Epithelial cell of esophagus (primary cell): ENCODE measurements around the gene TRIO.

Experiments used
- DNase-seq: peaks from one replicate; pipeline ENCODE4 v3.0.0; 2010; ENCODE audit warnings: low read depth
- H3K4me3 ChIP-seq: 2 replicates; pipeline ENCODE4 v1.5.1; 2011; ENCODE audit warnings: mild to moderate bottlenecking, low read length, control low read depth
- CTCF ChIP-seq: IDR thresholded peaks from 2 replicates; pipeline ENCODE4 v1.5.1; 2011; ENCODE audit warnings: low read depth, mild to moderate bottlenecking, low read length, control low read depth, inconsistent platforms; ENCODE audit not compliant: insufficient read depth; ENCODE audit errors: missing control alignments

TRIO gene

DNA sequence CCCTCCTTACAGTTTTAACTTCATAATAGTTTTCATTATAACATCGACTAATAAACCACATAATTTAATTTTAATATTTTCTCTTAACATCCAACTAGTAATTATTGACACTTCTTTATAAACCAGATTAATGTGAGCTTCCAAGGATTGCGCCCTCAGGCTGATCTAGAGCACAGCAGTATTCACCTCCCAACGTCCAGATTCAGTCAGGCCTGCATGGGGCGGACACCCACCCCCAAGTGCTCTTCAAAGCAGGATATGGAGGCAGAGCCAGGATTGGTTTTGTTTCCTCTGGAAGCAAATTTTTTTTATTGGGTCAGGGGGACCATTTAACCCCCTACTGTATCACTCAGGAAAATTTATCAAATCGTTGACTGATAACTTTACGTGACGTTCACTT is 215.4 kb downstream of the TRIO start:
- no peak overlapping the region for H3K4me3 ChIP-seq
- no peak for TF ChIP-seq CTCF
- no peak for DNase-seq

- TF ChIP-seq CTCF = no peak
- no peak overlapping the region for H3K4me3 ChIP-seq
- no peak for DNase-seq
Measured at GRCh38 chr5:14359069-14360043, 216.2 kb downstream of the TRIO start.

GRCh38 chr5:14362491-14362890 is 219.3 kb downstream of the TRIO start:
- DNase-seq = no peak
- no peak overlapping the region for H3K4me3 ChIP-seq
- TF ChIP-seq CTCF = no peak

DNA sequence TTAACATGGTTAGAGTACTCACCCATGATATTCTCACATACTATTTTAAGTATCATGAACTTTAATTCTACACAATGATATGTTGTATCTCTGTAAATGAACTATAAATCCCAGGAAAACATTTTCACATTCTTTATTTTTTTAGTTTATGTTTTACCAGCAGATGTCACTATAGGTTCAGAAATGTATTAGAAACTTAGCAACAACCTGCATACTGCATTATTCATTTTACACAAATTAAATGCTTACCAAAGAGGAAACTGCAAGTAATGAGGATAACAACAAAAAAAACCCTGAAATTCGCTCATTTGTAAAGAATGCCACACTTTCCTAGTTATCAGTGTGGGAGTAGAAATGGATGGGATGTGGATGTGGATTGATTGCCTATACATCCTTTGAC is 221.0 kb downstream of the TRIO start:
- no peak overlapping the region for H3K4me3 ChIP-seq
- TF ChIP-seq CTCF = no peak
- DNase-seq = no peak

DNA sequence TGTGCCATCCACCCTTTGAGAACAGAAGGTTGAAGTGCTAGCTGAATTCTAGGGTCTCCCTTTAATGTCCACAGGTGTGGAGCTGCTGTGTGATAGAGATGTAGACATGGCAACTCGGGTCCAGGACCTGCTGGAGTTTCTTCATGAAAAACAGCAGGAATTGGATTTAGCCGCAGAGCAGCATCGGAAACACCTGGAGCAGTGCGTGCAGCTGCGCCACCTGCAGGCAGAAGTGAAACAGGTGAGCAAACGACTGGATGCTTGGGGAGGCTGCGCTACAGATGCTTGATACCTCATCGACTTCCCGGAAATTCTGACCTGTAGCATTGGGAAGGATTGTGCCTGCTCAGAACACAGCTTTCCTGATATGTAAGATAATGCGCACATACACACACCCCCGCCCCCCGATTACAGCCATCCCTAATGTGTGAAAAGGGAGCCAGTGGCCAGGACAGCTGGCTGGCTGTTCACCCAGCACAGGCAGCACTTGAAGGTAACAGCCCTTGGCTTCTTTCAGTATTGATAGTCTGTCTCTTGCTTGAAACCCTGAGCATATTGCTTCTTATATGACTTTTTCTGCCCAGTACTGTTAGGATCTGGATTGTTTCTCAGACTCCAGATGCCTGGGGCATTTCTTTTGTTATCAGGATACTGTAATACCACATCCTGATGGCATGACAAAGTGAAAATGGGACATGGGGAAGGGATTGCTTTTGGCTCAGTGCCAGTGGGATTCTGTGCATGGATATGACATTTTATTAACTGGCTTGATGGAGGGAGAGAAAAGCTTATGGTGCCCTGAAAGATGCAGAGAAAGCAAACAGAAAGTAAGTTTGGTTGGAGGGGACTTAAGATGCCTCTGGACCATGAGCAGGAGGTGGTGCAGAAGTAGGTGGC is 221.7 kb downstream of the TRIO start:
- peak; percentile 89 for TF ChIP-seq CTCF
- H3K4me3 ChIP-seq = no peak overlapping the region
- peak; percentile 63 for DNase-seq

- no peak for TF ChIP-seq CTCF
- no peak overlapping the region for H3K4me3 ChIP-seq
- DNase-seq = no peak
Measured at GRCh38 chr5:14365831-14366430, 222.8 kb downstream of the TRIO start.
